ENCODE data around the gene PCP2.

PCP2 gene

DNA sequence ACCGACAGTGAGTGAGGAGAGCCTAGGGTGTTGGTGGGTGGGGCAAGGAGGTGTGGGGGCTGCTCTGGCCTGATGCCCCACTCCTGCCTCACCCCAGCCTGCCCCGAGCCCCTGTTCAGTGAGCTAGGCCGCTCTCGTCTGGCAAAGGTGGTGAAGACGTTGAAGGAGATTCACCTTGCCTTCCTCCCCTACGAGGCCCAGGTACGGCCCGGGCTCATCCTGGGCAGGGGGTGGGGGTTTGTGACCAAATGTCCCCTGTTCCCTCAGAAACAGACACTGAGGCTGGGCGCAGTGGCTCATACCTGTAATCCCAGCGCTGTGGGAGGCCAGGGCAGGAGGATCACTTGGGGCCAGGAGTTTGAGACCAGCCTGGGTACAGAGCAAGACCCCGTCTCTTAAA lies 7.3 kb upstream of the PCP2 start:
- Histone ChIP-seq H3K4me3 (ENCODE audit: low read depth, low read length) (no peak overlapping the region), H3K27ac (no peak overlapping the region), H3K36me3 (replicated peaks) (no peaks in the 10 kb centered on the region), H3K27me3 (replicated peaks) (no peaks in the 10 kb centered on the region)
- DNase-seq, result no peak
- TF ChIP-seq, protein P1, sequence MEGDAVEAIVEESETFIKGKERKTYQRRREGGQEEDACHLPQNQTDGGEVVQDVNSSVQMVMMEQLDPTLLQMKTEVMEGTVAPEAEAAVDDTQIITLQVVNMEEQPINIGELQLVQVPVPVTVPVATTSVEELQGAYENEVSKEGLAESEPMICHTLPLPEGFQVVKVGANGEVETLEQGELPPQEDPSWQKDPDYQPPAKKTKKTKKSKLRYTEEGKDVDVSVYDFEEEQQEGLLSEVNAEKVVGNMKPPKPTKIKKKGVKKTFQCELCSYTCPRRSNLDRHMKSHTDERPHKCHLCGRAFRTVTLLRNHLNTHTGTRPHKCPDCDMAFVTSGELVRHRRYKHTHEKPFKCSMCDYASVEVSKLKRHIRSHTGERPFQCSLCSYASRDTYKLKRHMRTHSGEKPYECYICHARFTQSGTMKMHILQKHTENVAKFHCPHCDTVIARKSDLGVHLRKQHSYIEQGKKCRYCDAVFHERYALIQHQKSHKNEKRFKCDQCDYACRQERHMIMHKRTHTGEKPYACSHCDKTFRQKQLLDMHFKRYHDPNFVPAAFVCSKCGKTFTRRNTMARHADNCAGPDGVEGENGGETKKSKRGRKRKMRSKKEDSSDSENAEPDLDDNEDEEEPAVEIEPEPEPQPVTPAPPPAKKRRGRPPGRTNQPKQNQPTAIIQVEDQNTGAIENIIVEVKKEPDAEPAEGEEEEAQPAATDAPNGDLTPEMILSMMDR (IDR thresholded peaks at IDR 0.05; ENCODE audit: low read depth, low read length, missing control alignments), result no peak
- in situ Hi-C loops (cut with HindIII; ENCODE audit: low pct_ligation_motif_present, low sequenced_read_pairs), result no loop called here

DNA sequence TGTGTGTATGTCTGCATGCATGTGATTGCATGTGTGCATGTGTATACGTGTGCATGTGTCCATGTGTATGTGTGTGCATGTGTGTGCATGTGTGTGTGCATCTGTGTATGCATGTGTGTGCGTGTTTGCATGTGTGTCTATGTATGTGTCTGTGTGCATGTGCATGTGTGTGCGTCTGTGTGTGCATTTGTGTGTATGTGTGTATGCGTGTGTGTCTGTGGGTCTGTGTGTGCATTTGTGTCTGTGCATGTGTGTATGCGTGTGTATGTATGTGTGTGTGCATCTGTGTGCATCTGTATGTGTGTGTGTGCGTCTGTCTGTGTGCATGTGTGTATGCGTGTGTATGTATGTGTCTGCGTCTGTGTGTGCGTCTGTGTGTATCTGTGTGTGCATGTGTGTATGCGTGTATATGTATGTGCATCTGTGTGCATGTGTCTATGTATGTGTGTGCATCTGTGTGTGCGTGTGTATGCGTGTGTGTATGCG lies 6.4 kb upstream of the PCP2 start:
- H3K27ac ChIP-seq, result no peak overlapping the region
- no peaks in the 10 kb centered on the region for H3K27me3 ChIP-seq (replicated peaks)
- in situ Hi-C loops (cut with HindIII; ENCODE audit: low pct_ligation_motif_present, low sequenced_read_pairs), result no loop called here
- TF ChIP-seq, protein P1 (IDR thresholded peaks at IDR 0.05; ENCODE audit: low read depth, low read length, missing control alignments), result no peak
- no peak overlapping the region for H3K4me3 ChIP-seq (ENCODE audit: low read depth, low read length)
- no peak for DNase-seq
- no peaks in the 10 kb centered on the region for H3K36me3 ChIP-seq (replicated peaks)

DNA sequence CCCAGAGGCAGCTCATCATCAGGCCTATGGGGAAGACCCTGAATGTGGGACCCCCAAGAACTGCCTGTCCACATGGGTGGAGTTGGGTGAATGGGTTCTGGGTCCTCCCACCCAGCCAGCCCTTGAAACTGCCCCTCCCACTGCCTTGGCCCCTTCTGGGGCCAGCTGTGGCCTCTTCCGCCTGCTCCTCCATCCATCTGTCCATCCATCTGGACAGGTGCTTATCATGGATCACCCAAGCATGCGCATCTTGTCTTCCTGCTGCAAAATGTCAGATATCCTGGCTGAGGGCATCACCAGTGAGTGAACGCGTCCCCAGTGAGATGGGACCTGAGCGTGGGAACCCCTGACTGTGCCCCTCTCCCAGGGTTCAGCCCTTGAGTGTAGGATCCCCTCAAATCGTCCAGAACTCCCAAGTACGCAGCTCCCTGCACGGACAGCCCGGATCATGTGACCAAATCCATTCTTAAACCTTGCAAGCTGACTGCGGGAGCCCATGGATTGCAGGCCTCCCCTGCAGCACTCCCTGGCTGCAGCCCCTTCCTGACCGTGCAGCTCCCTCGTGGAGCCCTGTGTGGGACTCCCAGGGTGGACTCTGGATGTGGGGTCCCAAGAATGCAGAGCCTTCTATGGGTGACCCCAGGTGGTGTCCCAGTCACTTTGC lies 5.4 kb upstream of the PCP2 start:
- TF ChIP-seq, protein P1 (IDR thresholded peaks at IDR 0.05; ENCODE audit: low read depth, low read length, missing control alignments), result no peak
- Histone ChIP-seq H3K36me3 (replicated peaks) (no peaks in the 10 kb centered on the region), H3K27ac (no peak overlapping the region), H3K27me3 (replicated peaks) (no peaks in the 10 kb centered on the region), H3K4me3 (ENCODE audit: low read depth, low read length) (no peak overlapping the region)
- in situ Hi-C loops (cut with HindIII; ENCODE audit: low pct_ligation_motif_present, low sequenced_read_pairs), result no loop called here
- DNase-seq, result no peak

DNA sequence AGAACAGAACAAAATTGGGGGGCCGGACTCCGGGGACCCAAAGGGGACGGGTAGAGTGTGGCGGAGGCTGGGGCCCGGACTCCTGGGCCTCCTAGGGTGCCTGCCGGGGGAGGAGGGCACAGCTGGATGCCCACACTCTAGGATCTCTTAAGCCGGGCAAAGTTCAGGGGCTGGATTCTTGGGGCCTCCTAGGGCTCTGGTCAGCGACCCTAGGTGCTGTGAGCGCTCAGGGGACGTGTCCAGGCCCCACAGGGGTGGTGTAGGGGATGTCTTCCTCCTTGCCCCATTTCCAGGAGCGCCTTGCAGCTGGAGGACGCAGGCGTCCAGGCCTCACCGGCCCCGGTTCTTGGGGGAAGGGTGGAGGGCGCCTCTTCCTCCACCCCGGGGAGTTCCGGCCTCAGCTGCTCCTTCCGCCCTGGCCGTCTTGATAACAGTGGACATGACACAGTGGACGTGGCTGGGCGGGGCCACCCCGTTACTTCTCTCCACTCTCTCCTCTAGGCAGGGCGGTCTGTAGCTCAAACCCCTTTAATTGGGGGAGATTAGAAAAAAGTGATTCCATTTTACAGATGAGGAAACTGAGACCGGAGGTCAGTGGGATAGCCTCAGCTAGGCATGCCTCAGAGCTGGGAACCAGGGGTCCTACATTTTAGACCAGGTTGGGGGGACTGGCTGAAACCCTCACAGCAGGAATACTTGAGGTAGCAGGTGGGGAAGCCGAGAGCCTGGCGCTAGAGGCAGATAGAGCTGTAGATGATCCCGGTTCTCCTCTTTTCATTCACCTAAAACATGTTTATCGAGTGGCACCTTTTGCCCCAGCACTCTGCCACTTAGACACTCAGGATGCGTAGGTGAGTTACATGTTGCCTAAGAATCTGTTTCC lies 4.1 kb upstream of the PCP2 start:
- TF ChIP-seq, protein P1 (IDR thresholded peaks at IDR 0.05; ENCODE audit: low read depth, low read length, missing control alignments), result no peak
- H3K4me3 ChIP-seq (ENCODE audit: low read depth, low read length), result peak overlapping the region; percentile 42
- no peak for DNase-seq
- in situ Hi-C loops (cut with HindIII; ENCODE audit: low pct_ligation_motif_present, low sequenced_read_pairs), result no loop called here
- no peaks in the 10 kb centered on the region for H3K36me3 ChIP-seq (replicated peaks)
- no peaks in the 10 kb centered on the region for H3K27me3 ChIP-seq (replicated peaks)
- H3K27ac ChIP-seq, result no peak overlapping the region

DNA sequence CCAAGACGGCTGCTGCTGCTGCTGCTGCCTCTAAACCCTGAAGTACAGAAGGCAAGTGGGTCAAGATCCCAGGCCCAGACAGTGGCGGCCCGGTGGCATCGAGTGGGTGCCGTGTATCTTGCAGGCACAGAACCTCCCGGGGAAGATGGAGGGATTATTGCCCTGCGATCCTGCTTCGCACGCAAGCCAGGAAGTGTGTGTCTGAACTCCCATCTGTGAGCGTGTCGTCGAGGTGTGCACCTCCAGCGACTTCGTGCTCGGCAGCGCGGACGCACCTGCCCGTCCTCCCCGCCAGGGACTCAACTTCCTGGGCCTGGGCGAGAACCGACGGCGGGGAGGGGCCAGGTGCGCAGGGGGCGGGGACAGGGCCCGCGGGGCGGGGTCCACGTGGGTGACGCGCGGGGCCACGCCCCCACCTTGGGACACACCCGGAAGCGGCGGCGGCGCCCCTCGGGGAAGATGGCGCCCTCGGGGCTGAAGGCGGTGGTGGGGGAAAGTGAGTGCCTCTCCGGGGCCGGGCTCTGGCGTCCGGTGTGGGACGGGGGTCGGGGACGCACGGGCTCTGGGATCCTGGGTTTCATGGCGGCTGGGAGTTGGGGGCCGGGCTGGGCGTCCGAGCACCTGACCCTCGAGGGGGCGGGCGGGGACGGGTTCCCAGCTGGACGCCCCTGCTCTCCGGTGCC lies 3.3 kb upstream of the PCP2 start, which contains the start of gene STXBP2:
Gene STXBP2 (plus strand): TSS at position 420 of the 683 bp plus-strand sequence. CDS start 40 bp downstream, at position 460.
- no peaks in the 10 kb centered on the region for H3K36me3 ChIP-seq (replicated peaks)
- in situ Hi-C loops (cut with HindIII; ENCODE audit: low pct_ligation_motif_present, low sequenced_read_pairs), result no loop called here
- no peak within 1 kb of the TSS for H3K27ac ChIP-seq
- TF ChIP-seq, protein P1 (IDR thresholded peaks at IDR 0.05; ENCODE audit: low read depth, low read length, missing control alignments), result no peak
- peak within 1 kb of the TSS; percentile 42 for H3K4me3 ChIP-seq (ENCODE audit: low read depth, low read length)
- no peak for DNase-seq
- H3K27me3 ChIP-seq (replicated peaks), result no peaks in the 10 kb centered on the region

All from brain microvascular endothelial cell (primary cell).